Astrocyte of the spinal cord (primary cell): Measurements from ENCODE around the gene STAT6.
A peak's percentile ranks its signal among the peaks of the same experiment; 100 is the strongest.

Source experiments
- DNase-seq: peaks from one replicate; pipeline ENCODE4 v3.0.0; 2011; ENCODE audit warnings: low read depth, low spot score
- H3K4me3 ChIP-seq: 2 replicates; pipeline ENCODE4 v1.5.1; 2011; ENCODE audit warnings: low read depth, mild to moderate bottlenecking, low read length, moderate library complexity
- CTCF ChIP-seq: IDR thresholded peaks from 2 replicates; pipeline ENCODE4 v1.5.1; 2012; ENCODE audit warnings: low read depth, mild to moderate bottlenecking, low read length, inconsistent platforms
- in situ Hi-C: cut with HindIII; loops from 2 replicates; pipeline ENCODE4 v1.10.0; 2017; ENCODE audit warnings: low sequenced_read_pairs

Gene STAT6

GRCh38 chr12:57109207-57110103, 1.7 kb downstream of the STAT6 start:
- in situ Hi-C loops, result no loop called here
- no peak for TF ChIP-seq CTCF
- peak overlapping the region; percentile 69 for H3K4me3 ChIP-seq
- DNase-seq, result no peak

DNA sequence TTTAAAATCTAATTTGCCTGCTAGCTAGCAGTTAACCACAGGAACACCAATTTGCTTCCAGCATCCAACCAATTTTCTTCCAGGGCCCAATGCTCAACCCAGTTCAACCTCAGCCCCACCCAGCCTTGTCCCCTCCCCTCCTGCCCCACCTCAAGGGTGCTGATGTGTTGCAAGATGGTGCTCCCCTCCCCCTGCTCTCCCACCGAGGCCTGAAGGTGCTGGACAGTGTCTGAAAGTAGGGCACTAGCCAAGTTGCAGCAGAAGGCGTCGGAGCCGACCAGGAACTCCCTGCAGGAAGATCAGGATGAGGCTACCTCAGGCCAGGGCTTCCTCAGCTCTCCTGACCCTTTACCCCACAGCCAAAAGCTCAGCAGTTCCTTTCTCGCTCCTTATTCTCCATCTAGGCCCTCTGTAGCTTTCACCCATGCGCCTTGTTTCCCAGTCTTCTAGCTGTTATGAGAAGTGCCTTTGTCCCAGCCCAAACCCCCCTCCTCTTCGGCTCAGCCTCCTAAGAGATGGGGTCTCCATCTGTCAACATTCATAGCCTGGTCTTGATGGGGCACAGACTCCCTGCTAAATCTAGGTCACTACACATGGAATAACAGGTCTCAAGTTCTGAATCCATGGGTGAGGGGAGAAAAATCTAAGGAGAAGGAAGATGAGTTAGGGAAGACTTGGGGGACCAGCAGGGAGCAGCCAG, 3.6 kb downstream of the STAT6 start:
- no peak for TF ChIP-seq CTCF
- DNase-seq, result no peak
- in situ Hi-C loops, result no loop called here
- H3K4me3 ChIP-seq, result no peak overlapping the region

DNA sequence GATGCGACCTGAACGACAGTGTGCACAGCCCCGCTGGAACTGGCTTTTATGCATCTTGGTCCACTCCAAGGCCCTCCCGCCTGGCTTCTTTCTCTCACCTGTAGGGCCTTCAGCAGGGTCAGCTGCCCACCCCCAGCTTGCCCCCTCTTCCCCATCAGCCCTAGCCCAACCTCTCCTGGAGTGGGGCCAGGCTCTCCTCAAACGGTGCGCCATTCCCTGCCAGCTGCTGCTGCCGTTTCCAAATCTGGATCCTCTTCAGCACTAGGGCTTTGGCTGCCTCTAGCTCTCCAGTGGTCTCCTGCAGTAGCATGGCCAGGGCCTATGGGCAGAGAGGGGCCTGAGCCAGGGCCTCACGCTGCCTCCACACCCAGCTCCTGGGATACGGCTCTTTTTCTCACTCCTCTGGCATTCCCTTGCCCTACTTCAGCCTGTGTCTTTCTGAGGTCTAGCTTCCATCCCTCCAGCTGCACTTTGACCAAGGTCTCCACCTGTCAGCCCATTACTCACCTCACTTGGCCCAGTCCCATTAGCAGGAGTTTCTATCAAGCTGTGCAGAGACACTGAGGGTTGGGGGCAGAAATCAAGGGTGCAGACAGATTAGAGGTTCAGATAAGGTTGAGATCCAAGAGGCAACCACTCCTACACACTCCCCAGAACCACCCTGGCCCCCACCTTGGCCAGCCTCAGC, 5.0 kb downstream of the STAT6 start:
- in situ Hi-C loops, result no loop called here
- TF ChIP-seq CTCF, result no peak

DNA sequence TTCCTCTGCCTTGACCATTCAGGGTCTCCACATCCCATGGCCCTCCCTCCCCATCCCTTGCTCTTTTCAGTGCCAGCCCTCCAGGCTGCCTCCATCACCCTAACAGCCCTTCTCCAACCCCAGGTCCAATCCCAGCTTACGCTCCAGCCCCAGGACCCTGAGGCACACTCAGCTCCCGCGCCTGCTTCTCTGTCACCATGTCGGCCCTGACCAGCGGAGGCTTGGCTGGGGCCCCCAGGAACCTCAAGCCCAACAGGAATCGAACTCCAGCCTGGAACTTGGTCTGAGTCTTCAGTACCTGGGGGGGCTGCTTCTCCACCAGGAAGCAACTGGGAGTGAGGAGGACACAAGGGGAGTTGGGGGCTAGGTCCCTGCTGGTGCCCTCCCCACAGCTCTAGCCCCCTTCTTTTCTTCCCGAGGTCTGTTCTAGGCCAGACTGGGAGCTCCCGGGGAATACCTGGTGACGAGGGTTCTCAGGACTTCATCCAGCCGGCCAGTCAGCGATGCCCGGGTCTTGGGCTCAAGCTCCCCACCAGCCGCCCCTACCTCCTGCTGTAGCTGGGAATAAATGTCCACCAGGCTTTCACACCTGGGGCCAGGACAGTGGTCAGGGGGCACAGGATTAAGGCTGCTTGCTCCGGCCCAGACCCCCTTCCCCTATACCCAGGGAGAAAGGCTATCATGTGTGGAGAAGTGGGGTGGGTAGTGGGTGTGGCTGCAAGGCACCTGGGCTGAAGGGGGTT, 6.0 kb downstream of the STAT6 start:
- H3K4me3 ChIP-seq, result no peak overlapping the region
- in situ Hi-C loops, result no loop called here
- TF ChIP-seq CTCF, result no peak
- DNase-seq, result no peak

More for the DNA sequence above, 5.0 kb downstream of the STAT6 start:
- H3K4me3 ChIP-seq, result no peak overlapping the region
- DNase-seq, result no peak

DNA sequence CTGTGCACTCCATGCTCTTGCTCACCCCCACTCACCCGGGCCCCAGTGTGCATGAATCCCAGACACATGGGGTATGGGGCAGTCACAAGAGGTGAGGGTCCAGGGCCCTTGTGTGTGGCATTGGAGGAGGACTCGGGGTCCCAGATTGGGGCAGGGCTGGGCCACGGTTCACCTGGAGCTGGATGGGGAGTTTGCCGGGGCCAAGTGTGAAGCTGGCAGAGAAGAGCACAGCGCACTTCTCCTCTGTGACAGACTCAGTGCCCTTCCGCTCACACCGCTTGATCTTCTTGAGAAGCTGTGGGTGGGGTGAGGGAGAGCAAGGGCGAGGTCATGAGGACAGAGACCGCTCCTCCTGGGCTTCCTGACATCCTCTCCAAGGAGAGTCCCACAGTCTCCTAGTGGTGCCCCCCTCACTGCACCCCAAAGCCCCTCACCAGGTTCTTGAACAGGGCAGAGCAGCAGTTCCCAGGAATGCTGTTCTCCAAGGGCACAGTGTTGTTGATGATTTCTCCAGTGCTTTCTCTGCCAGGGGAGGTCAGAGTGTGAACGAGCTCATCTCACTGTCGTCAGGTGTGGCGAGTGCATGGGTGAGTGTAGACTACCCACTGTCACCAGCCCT, 6.8 kb downstream of the STAT6 start:
- H3K4me3 ChIP-seq, result no peak overlapping the region
- no peak for DNase-seq
- in situ Hi-C loops, result no loop called here
- no peak for TF ChIP-seq CTCF

- in situ Hi-C loops, result no loop called here
- H3K4me3 ChIP-seq, result no peak overlapping the region
- no peak for DNase-seq
- no peak for TF ChIP-seq CTCF
Observed at GRCh38 chr12:57103856-57104255, 7.3 kb downstream of the STAT6 start.
